GM04503 (cell line): Measurements from ENCODE around the gene DMXL1.
"Not testable (repeated sequence)": the region's sequence is repeated elsewhere in the genome, so short reads cannot be mapped to it uniquely, and the experiment has no call there.

Experiments
- DNase-seq: peaks from one replicate; pipeline ENCODE4 v3.0.0-alpha.2; 2012; ENCODE audit warnings: low read depth

Gene DMXL1

GRCh38 chr5:119122474-119122873, 51.6 kb downstream of the DMXL1 start:
- not testable (repeated sequence) for DNase-seq

GRCh38 chr5:119123280-119123679, 52.4 kb downstream of the DMXL1 start:
- no peak for DNase-seq

- DNase-seq: no peak
Observed at GRCh38 chr5:119129770-119130169, 58.9 kb downstream of the DMXL1 start.

- no peak for DNase-seq
Observed at GRCh38 chr5:119131530-119132304, 60.8 kb downstream of the DMXL1 start.

- not testable (repeated sequence) for DNase-seq
Observed at GRCh38 chr5:119135743-119136142, 64.9 kb downstream of the DMXL1 start.

GRCh38 chr5:119136666-119137318, 65.9 kb downstream of the DMXL1 start:
- DNase-seq: no peak

- DNase-seq: no peak
Observed at GRCh38 chr5:119153629-119154028, 82.7 kb downstream of the DMXL1 start.

GRCh38 chr5:119158144-119158543, 87.3 kb downstream of the DMXL1 start:
- no peak for DNase-seq

GRCh38 chr5:119161430-119161829, 90.5 kb downstream of the DMXL1 start:
- no peak for DNase-seq

- peak; percentile 12 for DNase-seq
Observed at GRCh38 chr5:119166026-119166425, 95.1 kb downstream of the DMXL1 start.

GRCh38 chr5:119168401-119168800, 97.5 kb downstream of the DMXL1 start:
- DNase-seq: no peak

GRCh38 chr5:119171686-119172085, 100.8 kb downstream of the DMXL1 start:
- DNase-seq: no peak

GRCh38 chr5:119174578-119175163, 103.8 kb downstream of the DMXL1 start:
- no peak for DNase-seq

- no peak for DNase-seq
Observed at GRCh38 chr5:119176785-119177184, 105.9 kb downstream of the DMXL1 start.

- no peak for DNase-seq
Observed at GRCh38 chr5:119177226-119177625, 106.3 kb downstream of the DMXL1 start.

- no peak for DNase-seq
Observed at GRCh38 chr5:119178435-119178834, 107.5 kb downstream of the DMXL1 start.

GRCh38 chr5:119179857-119180641, 109.2 kb downstream of the DMXL1 start:
- no peak for DNase-seq

- DNase-seq: not testable (repeated sequence)
Observed at GRCh38 chr5:119185512-119185911, 114.6 kb downstream of the DMXL1 start.

- DNase-seq: no peak
Observed at GRCh38 chr5:119187776-119188529, 117.1 kb downstream of the DMXL1 start.

GRCh38 chr5:119190470-119191095, 119.7 kb downstream of the DMXL1 start:
- DNase-seq: no peak

GRCh38 chr5:119191944-119192343, 121.1 kb downstream of the DMXL1 start:
- DNase-seq: no peak
